Right lobe of liver (tissue), 6 donors: ENCODE results near the gene RAC2. TPM values are rescaled to one million over a fixed set of nuclear protein-coding genes. Genes with fewer than 3 reads are reported as not detected.
"Not testable (repeated sequence)": the region's sequence is repeated elsewhere in the genome, so short reads cannot be mapped to it uniquely, and the experiment has no call there.

Experiments
- ATAC-seq, 4 donors: fragments of 200-7000 bp; cut with Tn5 transposase; one replicate each; pipeline ENCODE4 v1.9.1; 2020; ENCODE audit warnings: mild to moderate bottlenecking in 4 of 4, moderate library complexity in 4 of 4
- DNase-seq, 3 donors: peaks; one replicate each; pipeline ENCODE4 v3.0.0-alpha.2; 2020
- H3K27ac ChIP-seq, 3 donors: fragments of 200-600 bp; one replicate each; pipeline ENCODE4 v1.8.0; 2022
- H3K27me3 ChIP-seq, 2 donors: fragments of 200-600 bp; one replicate each; pipeline ENCODE4 v1.8.0; 2022
- H3K36me3 ChIP-seq, 4 donors: fragments of 200-600 bp; sonication (generic) in 1 of 4; one replicate each; pipeline versions ENCODE4 v1.5.1 to v1.8.0; 2017 to 2022; ENCODE audit warnings: control low read depth in 1 of 4
- H3K4me1 ChIP-seq, 4 donors: fragments of 200-600 bp; sonication (generic) in 1 of 4; one replicate each; pipeline versions ENCODE4 v1.5.1 to v1.8.0; 2017 to 2022; ENCODE audit warnings: control low read depth in 1 of 4
- H3K4me3 ChIP-seq, 3 donors: fragments of 200-600 bp; one replicate each; pipeline ENCODE4 v1.8.0; 2022
- H3K9me3 ChIP-seq, 4 donors: fragments of 200-600 bp; sonication (generic) in 1 of 4; one replicate each; pipeline versions ENCODE4 v1.5.1 to v1.8.0; 2017 to 2022; ENCODE audit warnings: control low read depth in 1 of 4
- POLR2A ChIP-seq: fragments of 450-650 bp; IDR thresholded peaks from one replicate; pipeline ENCODE4 v1.6.1; 2017; ENCODE audit warnings: antibody characterized with exemption, mild to moderate bottlenecking
- WGBS: methylation state at CpG from one replicate; pipeline ENCODE4 v1.1.6; 2018; ENCODE audit warnings: low coverage, low lambda C conversion rate; ENCODE audit not compliant: insufficient coverage; ENCODE audit errors: missing lambda C conversion rate; 5-methylcytosine and 5-hydroxymethylcytosine counted together
- intact Hi-C, 2 donors: fragments of 100-400 bp; cut with DNase I; formaldehyde crosslinking; loops; one replicate each; pipeline versions ENCODE4 v1.11.2 to v1.14.1; 2022
- total RNA-seq, 6 experiments: library from RNA; depleted of rRNA in 2 of 6; stranded (reverse); fragments of >200 nt in 2 of 6; fragmentation: NEBNext Ultra II Directional in 3 of 6; extraction: Animal tissue kit (Norgen Biotek cat#: 25700) in 3 of 6; gene quantifications; one replicate each; pipeline versions ENCODE4 v1.1.0 to v1.2.4, GENCODE V29; 2016 to 2023
- TF ChIP-seq, protein P1 (sequence below), 4 donors: fragments of 200-600 bp in 3 of 4; fragments of 450-650 bp in 1 of 4; IDR thresholded peaks; one replicate each; pipeline versions ENCODE4 v1.5.1 to v1.8.0; 2016 to 2022; ENCODE audit warnings: antibody characterized with exemption in 4 of 4, mild to moderate bottlenecking in 2 of 4
- donor health status: DM: no; HTN: yes; CAD: no.
- donor health status: DM: no; HTN: no; CAD: no.
- donor health status: DM: no; HTN: no; CAD: no.
- donor health status: DM: no; HTN: yes; CAD: no.
- donor health status: DM: no; HTN: yes; CAD: no.

Gene RAC2
- total RNA-seq, 6 experiments from 2014 or later, result 3.4 to 12.9 (median 6.5) TPM

DNA sequence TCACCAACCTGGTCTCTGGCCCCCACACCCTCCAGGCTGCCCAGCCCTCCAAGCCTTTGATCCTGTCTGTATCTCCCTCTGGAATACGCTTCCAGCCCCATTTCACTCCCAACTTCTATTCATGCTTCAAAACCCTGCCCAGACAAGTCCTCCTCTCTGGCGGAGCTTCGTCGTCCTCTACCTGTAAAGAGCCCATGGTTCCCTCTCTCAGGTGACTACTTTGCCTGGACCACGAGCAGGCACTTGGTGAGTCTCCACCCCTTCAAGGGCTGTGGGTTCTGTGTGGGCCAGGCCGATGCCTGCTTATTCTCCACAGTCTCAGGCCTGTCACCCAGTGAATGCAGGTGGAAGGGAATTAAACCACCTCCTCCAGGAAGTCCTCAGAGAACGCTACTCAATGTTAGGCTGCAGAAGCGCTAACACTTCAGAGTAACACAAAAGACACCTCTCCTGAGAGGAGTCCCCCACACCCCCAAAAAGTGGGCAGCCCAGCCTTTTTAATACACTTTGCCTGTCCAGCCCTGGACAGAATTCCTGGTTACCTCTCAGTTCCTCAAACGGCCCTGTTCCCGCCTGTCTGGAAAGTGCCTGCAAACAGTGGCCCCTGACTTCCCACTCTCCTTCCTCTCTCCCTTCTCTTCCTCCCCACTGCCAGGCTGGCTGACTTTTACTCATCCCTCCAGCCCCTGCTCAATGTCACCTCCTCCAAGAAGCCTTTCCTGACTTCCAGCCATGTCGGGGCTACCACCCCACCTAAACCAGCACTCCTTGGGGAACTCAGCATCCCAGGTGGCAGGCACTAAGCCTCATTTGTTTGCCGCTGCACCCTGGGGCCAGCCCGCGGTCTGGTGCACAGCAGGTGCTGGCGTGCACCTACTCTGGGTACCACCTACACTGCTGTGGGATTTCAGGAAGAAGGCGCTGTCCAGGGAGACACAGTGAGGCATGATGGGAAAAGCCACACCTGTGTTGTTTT, 9.0 kb downstream of the RAC2 start:
- DNase-seq (peak in 2 of 3 donors; percentile 11 to 31), ATAC-seq (no peak)
- no peaks in the 10 kb centered on the region for H3K4me1 ChIP-seq
- no peak overlapping the region for H3K4me3 ChIP-seq
- H3K9me3 ChIP-seq, result no peaks in the 10 kb centered on the region
- 72% methylated on average over 9 of the region's 16 CpGs for WGBS
- no peak overlapping the region for H3K27ac ChIP-seq
- H3K27me3 ChIP-seq, result no peaks in the 10 kb centered on the region
- intact Hi-C loops, result no loop called here
- H3K36me3 ChIP-seq, result no peaks in the 10 kb centered on the region
- TF ChIP-seq, protein P1, sequence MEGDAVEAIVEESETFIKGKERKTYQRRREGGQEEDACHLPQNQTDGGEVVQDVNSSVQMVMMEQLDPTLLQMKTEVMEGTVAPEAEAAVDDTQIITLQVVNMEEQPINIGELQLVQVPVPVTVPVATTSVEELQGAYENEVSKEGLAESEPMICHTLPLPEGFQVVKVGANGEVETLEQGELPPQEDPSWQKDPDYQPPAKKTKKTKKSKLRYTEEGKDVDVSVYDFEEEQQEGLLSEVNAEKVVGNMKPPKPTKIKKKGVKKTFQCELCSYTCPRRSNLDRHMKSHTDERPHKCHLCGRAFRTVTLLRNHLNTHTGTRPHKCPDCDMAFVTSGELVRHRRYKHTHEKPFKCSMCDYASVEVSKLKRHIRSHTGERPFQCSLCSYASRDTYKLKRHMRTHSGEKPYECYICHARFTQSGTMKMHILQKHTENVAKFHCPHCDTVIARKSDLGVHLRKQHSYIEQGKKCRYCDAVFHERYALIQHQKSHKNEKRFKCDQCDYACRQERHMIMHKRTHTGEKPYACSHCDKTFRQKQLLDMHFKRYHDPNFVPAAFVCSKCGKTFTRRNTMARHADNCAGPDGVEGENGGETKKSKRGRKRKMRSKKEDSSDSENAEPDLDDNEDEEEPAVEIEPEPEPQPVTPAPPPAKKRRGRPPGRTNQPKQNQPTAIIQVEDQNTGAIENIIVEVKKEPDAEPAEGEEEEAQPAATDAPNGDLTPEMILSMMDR (IDR thresholded peaks at IDR 0.05), result no peak
- no peak for TF ChIP-seq POLR2A

DNA sequence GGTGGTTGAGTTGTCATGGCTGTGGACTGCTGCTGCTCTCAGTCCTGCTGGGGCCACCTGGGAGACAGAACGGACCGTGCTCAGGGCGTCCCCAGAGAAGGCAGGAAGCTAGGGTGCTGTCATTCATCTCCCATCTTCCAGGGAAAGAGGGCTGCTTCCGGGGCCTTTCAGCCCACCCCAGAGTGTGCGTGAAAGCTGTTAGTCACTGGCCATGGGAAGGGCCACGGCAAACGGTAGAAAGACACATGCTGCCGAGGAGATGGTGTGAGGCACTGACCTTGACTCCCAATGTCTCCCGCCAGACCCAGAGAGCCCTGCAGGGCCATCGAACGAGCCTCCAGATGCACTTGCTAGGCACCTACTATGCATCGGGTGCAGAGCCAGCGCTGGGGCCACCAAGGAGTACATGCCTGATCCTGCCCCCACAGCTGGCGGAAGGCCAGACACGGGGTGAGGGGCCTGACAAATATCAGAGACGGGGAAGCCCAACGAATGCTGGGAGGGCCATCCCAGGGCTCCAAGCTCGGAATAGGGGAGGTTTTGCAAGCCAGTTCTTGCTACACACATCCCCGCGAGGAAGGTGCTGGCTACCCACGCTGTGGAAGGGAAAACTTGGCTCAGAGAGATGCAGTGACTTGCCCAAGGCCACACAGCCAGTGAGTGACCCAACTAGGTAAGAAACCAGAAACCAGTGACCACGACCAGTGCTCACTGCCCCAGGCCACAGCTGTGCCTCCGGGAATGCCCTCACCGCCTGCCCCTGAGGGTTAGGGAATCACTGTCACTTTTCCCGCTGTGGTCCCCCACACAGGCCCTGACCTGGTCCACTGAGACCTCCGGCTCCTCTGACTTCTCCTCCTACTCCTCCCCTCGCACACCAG, 10.1 kb downstream of the RAC2 start:
- no peaks in the 10 kb centered on the region for H3K27me3 ChIP-seq
- H3K4me1 ChIP-seq, result no peaks in the 10 kb centered on the region
- DNase-seq (peak in 1 of 3 donors; percentile 14), ATAC-seq (no peak)
- intact Hi-C loops, result no loop called here
- H3K27ac ChIP-seq, result no peak overlapping the region
- no peaks in the 10 kb centered on the region for H3K9me3 ChIP-seq
- 31% methylated on average over 5 of the region's 27 CpGs for WGBS
- no peak for TF ChIP-seq POLR2A
- TF ChIP-seq, protein P1 (IDR thresholded peaks at IDR 0.05), result no peak
- H3K4me3 ChIP-seq, result no peak overlapping the region
- H3K36me3 ChIP-seq, result no peaks in the 10 kb centered on the region

- intact Hi-C loops, result not testable (repeated sequence)
Observed at GRCh38 chr22:37233371-37233750, 10.7 kb downstream of the RAC2 start.

GRCh38 chr22:37232140-37232998, 11.7 kb downstream of the RAC2 start:
- H3K4me1 ChIP-seq, result no peaks in the 10 kb centered on the region
- intact Hi-C loops, result no loop called here
- H3K27ac ChIP-seq, result no peak overlapping the region
- no peaks in the 10 kb centered on the region for H3K9me3 ChIP-seq
- peak in 1 of 3 donors; percentile 17 for DNase-seq
- WGBS, result 73% methylated on average over 3 of the region's 15 CpGs
- no peaks in the 10 kb centered on the region for H3K27me3 ChIP-seq
- ATAC-seq, result no peak
- no peaks in the 10 kb centered on the region for H3K36me3 ChIP-seq
- H3K4me3 ChIP-seq, result no peak overlapping the region
- no peak for TF ChIP-seq POLR2A
- TF ChIP-seq, protein P1 (IDR thresholded peaks at IDR 0.05), result no peak

More at GRCh38 chr22:37233371-37233750, 10.7 kb downstream of the RAC2 start:
- WGBS, result 80% methylated on average over 12 of the region's 12 CpGs
- not testable (repeated sequence) for H3K9me3 ChIP-seq, ATAC-seq, H3K4me3 ChIP-seq, H3K36me3 ChIP-seq, H3K27me3 ChIP-seq, H3K27ac ChIP-seq, H3K4me1 ChIP-seq
- DNase-seq, result peak in 1 of 3 donors; percentile 8
